Right forelimb (tissue), 1 donor: ENCODE results near the gene VWA3B.
"Not testable (repeated sequence)": the region's sequence is repeated elsewhere in the genome, so short reads cannot be mapped to it uniquely, and the experiment has no call there.

ENCODE experiments used
- DNase-seq: peaks from one replicate; pipeline ENCODE4 v3.0.0-alpha.2; 2018

VWA3B gene

GRCh38 chr2:98300141-98300874, 213.3 kb downstream of the VWA3B start:
- DNase-seq = no peak

- no peak for DNase-seq
These were observed 214.5 kb downstream of the VWA3B start for GRCh38 chr2:98301469-98301868.

- not testable (repeated sequence) for DNase-seq
These were observed 220.2 kb downstream of the VWA3B start for GRCh38 chr2:98307131-98307696.

GRCh38 chr2:98308068-98308467, 221.1 kb downstream of the VWA3B start:
- DNase-seq = no peak

GRCh38 chr2:98308532-98308931, 221.6 kb downstream of the VWA3B start:
- DNase-seq = no peak

GRCh38 chr2:98309580-98309979, 222.6 kb downstream of the VWA3B start:
- no peak for DNase-seq

- no peak for DNase-seq
These were observed 223.0 kb downstream of the VWA3B start for GRCh38 chr2:98310010-98310409.

GRCh38 chr2:98311090-98311489, 224.1 kb downstream of the VWA3B start:
- DNase-seq = no peak

GRCh38 chr2:98311771-98312545, 225.0 kb downstream of the VWA3B start:
- no peak for DNase-seq

- no peak for DNase-seq
These were observed 226.7 kb downstream of the VWA3B start for GRCh38 chr2:98313492-98314250.

- DNase-seq = no peak
These were observed 227.3 kb downstream of the VWA3B start for GRCh38 chr2:98314251-98314650.

- DNase-seq = no peak
These were observed 229.0 kb downstream of the VWA3B start for GRCh38 chr2:98315957-98316356.

GRCh38 chr2:98317214-98317613, 230.2 kb downstream of the VWA3B start:
- DNase-seq = no peak

GRCh38 chr2:98320171-98320570, 233.2 kb downstream of the VWA3B start:
- not testable (repeated sequence) for DNase-seq

- DNase-seq = no peak
These were observed 237.2 kb downstream of the VWA3B start for GRCh38 chr2:98324181-98324580.

GRCh38 chr2:98327776-98328175, 240.8 kb downstream of the VWA3B start:
- no peak for DNase-seq

GRCh38 chr2:98329549-98329948, 242.6 kb downstream of the VWA3B start:
- no peak for DNase-seq

- no peak for DNase-seq
These were observed 246.0 kb downstream of the VWA3B start for GRCh38 chr2:98332989-98333388.

GRCh38 chr2:98333922-98334321, 247.0 kb downstream of the VWA3B start:
- DNase-seq = no peak

GRCh38 chr2:98334439-98335078, 247.6 kb downstream of the VWA3B start:
- DNase-seq = no peak

GRCh38 chr2:98335271-98335670, 248.3 kb downstream of the VWA3B start:
- no peak for DNase-seq

GRCh38 chr2:98341241-98341640, 254.3 kb downstream of the VWA3B start:
- no peak for DNase-seq

GRCh38 chr2:98343285-98343684, 256.3 kb downstream of the VWA3B start:
- no peak for DNase-seq
